ENCODE data around the gene S100A8.

Gene S100A8

GRCh38 chr1:153360592-153361479, 30.0 kb downstream of the S100A8 start:
- Histone ChIP-seq H3K4me3 (replicated peaks; ENCODE audit: low read depth, low read length) (no peak overlapping the region), H3K27me3 (replicated peaks; ENCODE audit: control insufficient read depth, insufficient read depth, low read length) (no peaks in the 10 kb centered on the region; the same call in none of the 2 replicates), H3K36me3 (ENCODE audit: control insufficient read depth, insufficient read depth, low read length) (no peaks in the 10 kb centered on the region)
- no peak for TF ChIP-seq CTCF (IDR thresholded peaks at IDR 0.05; ENCODE audit: insufficient read depth, low read length, poor library complexity, severe bottlenecking)
- DNase-seq (ENCODE audit: extremely low read depth, insufficient read length): no peak

- no peak overlapping the region for H3K4me3 ChIP-seq (replicated peaks; ENCODE audit: low read depth, low read length)
- TF ChIP-seq CTCF (IDR thresholded peaks at IDR 0.05; ENCODE audit: insufficient read depth, low read length, poor library complexity, severe bottlenecking): no peak
- no peaks in the 10 kb centered on the region for H3K36me3 ChIP-seq (ENCODE audit: control insufficient read depth, insufficient read depth, low read length)
- DNase-seq (ENCODE audit: extremely low read depth, insufficient read length): no peak
- H3K27me3 ChIP-seq (replicated peaks; ENCODE audit: control insufficient read depth, insufficient read depth, low read length): no peaks in the 10 kb centered on the region; the same call in none of the 2 replicates
These were observed 30.7 kb downstream of the S100A8 start for GRCh38 chr1:153360190-153360589.

GRCh38 chr1:153359241-153359640, 31.6 kb downstream of the S100A8 start:
- Histone ChIP-seq H3K27me3 (replicated peaks; ENCODE audit: control insufficient read depth, insufficient read depth, low read length) (no peaks in the 10 kb centered on the region; the same call in none of the 2 replicates), H3K4me3 (replicated peaks; ENCODE audit: low read depth, low read length) (no peak overlapping the region), H3K36me3 (ENCODE audit: control insufficient read depth, insufficient read depth, low read length) (no peaks in the 10 kb centered on the region)
- DNase-seq (ENCODE audit: extremely low read depth, insufficient read length): no peak
- TF ChIP-seq CTCF (IDR thresholded peaks at IDR 0.05; ENCODE audit: insufficient read depth, low read length, poor library complexity, severe bottlenecking): no peak

- Histone ChIP-seq H3K36me3 (ENCODE audit: control insufficient read depth, insufficient read depth, low read length) (no peaks in the 10 kb centered on the region), H3K4me3 (replicated peaks; ENCODE audit: low read depth, low read length) (no peak overlapping the region), H3K27me3 (replicated peaks; ENCODE audit: control insufficient read depth, insufficient read depth, low read length) (no peaks in the 10 kb centered on the region; the same call in none of the 2 replicates)
- no peak for DNase-seq (ENCODE audit: extremely low read depth, insufficient read length)
- no peak for TF ChIP-seq CTCF (IDR thresholded peaks at IDR 0.05; ENCODE audit: insufficient read depth, low read length, poor library complexity, severe bottlenecking)
These were observed 32.2 kb downstream of the S100A8 start for GRCh38 chr1:153358691-153358975.

- no peak for DNase-seq (ENCODE audit: extremely low read depth, insufficient read length)
- H3K36me3 ChIP-seq (ENCODE audit: control insufficient read depth, insufficient read depth, low read length): no peaks in the 10 kb centered on the region
- TF ChIP-seq CTCF (IDR thresholded peaks at IDR 0.05; ENCODE audit: insufficient read depth, low read length, poor library complexity, severe bottlenecking): no peak
- no peaks in the 10 kb centered on the region; the same call in none of the 2 replicates for H3K27me3 ChIP-seq (replicated peaks; ENCODE audit: control insufficient read depth, insufficient read depth, low read length)
- H3K4me3 ChIP-seq (replicated peaks; ENCODE audit: low read depth, low read length): no peak within 1 kb of the TSS
These were observed 32.8 kb downstream of the S100A8 start, which contains the start of gene S100A9 for GRCh38 chr1:153357853-153358690. Gene S100A9 (plus strand): TSS chr1:153357854. CDS start chr1:153358284, 430 bp downstream.

Measured in GM06990 (cell line).